GM12892 (cell line): ENCODE measurements around the gene CHD5.

Source experiments
- POLR2AphosphoS5 ChIP-seq: IDR thresholded peaks from 2 replicates; pipeline ENCODE4 v1.6.1; 2011; ENCODE audit warnings: low read depth, low read length, control low read depth
- TAF1 ChIP-seq: IDR thresholded peaks from 2 replicates; pipeline ENCODE4 v1.6.1; 2011; ENCODE audit warnings: low read depth, mild to moderate bottlenecking, control low read depth, low read length, borderline replicate concordance

DNA sequence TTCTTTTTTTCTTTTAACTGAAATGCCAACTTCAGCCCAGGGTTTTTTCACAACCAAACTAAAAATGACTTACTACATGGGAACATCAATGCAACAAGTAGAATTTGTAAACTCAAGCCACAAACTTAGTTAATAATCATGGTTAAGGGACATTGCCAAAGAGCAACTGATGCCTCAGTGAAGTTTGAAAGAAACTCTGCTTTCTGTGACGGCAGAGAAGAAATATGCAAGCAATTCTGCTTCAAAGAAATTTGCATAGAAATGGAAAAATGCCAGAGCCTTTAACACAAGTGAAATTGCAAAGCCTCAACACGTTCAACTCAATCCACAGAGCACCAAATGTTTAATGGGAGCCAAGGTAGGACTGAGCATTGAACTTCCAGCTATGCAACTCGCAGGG is 5.0 kb upstream of the CHD5 start:
- no peak for TF ChIP-seq TAF1
- TF ChIP-seq POLR2AphosphoS5: no peak
